OCI-LY7 (cell line): ENCODE data around the gene KRTAP5-8. TPM values are rescaled to one million over a fixed set of nuclear protein-coding genes. Genes with fewer than 3 reads are reported as not detected.

Experiments used
- BruUV-seq: library from RNA; stranded (reverse); fragments of 400-500 nt; replicated peaks from 2 replicates; lab custom pipeline; 2021; lab: Mats Ljungman, UMichigan
- CTCF ChIA-PET: fragments of 300-600 bp; sonication (Branson Sonifier 250); formaldehyde crosslinking; loops from one replicate; lab custom pipeline; 2022; ENCODE audit warnings: antibody characterized with exemption; ENCODE audit not compliant: unreplicated experiment; lab: Charles Lee
- POLR2A ChIA-PET: fragments of 300-600 bp; sonication (Branson Sonifier 250); formaldehyde crosslinking; loops from one replicate; lab custom pipeline; 2022; ENCODE audit warnings: antibody characterized with exemption; lab: Charles Lee
- DNase-seq: peaks from one replicate; pipeline ENCODE4 v3.0.0-alpha.2; 2015; ENCODE audit warnings: low spot score
- H2AFZ ChIP-seq: fragments of 200-600 bp; sonication (generic), shearing (Covaris generic); 2 replicates; pipeline ENCODE4 v1.6.1; 2014; ENCODE audit warnings: mild to moderate bottlenecking, antibody characterized with exemption, low read length, moderate library complexity
- H3K27ac ChIP-seq: fragments of 200-600 bp; sonication (generic); 2 replicates; pipeline ENCODE4 v1.5.1; 2014; ENCODE audit warnings: mixed run types, low read depth, mild to moderate bottlenecking, moderate library complexity, low read length, inconsistent platforms; ENCODE audit not compliant: poor library complexity, severe bottlenecking
- H3K36me3 ChIP-seq: fragments of 200-600 bp; sonication (generic); 2 replicates; pipeline ENCODE4 v1.6.1; 2014; ENCODE audit warnings: mild to moderate bottlenecking, antibody characterized with exemption, low read length, moderate library complexity, mixed read lengths; ENCODE audit not compliant: insufficient read depth
- H3K4me1 ChIP-seq: fragments of 200-600 bp; sonication (generic); 2 replicates; pipeline ENCODE4 v1.5.1; 2014; ENCODE audit warnings: mild to moderate bottlenecking, low read length; ENCODE audit not compliant: insufficient read depth, poor library complexity, severe bottlenecking
- H3K4me2 ChIP-seq: fragments of 200-600 bp; sonication (generic); 2 replicates; pipeline ENCODE4 v1.6.1; 2014; ENCODE audit warnings: mild to moderate bottlenecking, low read length
- H3K4me3 ChIP-seq: fragments of 200-600 bp; sonication (generic); 2 replicates; pipeline ENCODE4 v1.5.1; 2014; ENCODE audit warnings: mild to moderate bottlenecking, low read depth, low read length; ENCODE audit not compliant: poor library complexity, severe bottlenecking
- H3K79me2 ChIP-seq: fragments of 200-600 bp; sonication (generic); 2 replicates; pipeline ENCODE4 v1.6.1; 2016; ENCODE audit warnings: low read depth, mild to moderate bottlenecking, low read length, moderate library complexity, mixed read lengths; ENCODE audit not compliant: insufficient read depth
- H3K9me2 ChIP-seq: fragments of 200-600 bp; sonication (generic); 2 replicates; pipeline ENCODE4 v1.6.1; 2016; ENCODE audit warnings: mild to moderate bottlenecking, low read length, mixed read lengths; ENCODE audit not compliant: insufficient read depth
- H3K9me3 ChIP-seq: fragments of 200-600 bp; sonication (generic); 2 replicates; pipeline ENCODE4 v1.6.1; 2014; ENCODE audit warnings: mild to moderate bottlenecking, mixed run types, low read length, mixed read lengths
- H4K20me1 ChIP-seq: fragments of 200-600 bp; sonication (generic); 2 replicates; pipeline ENCODE4 v1.6.1; 2014; ENCODE audit warnings: mild to moderate bottlenecking, antibody characterized with exemption, low read length, moderate library complexity, mixed read lengths; ENCODE audit not compliant: insufficient read depth
- EZH2phosphoT487 ChIP-seq: fragments of 200-600 bp; sonication (generic); IDR thresholded peaks from 2 replicates; pipeline ENCODE4 v1.6.1; 2018; ENCODE audit warnings: low read depth, borderline replicate concordance, mild to moderate bottlenecking, mixed run types, antibody characterized with exemption, low read length, moderate library complexity, mixed read lengths
- intact Hi-C: fragments of 100-400 bp; cut with micrococcal nuclease; formaldehyde crosslinking; loops from one replicate; pipeline ENCODE4 v1.10.0; 2022; ENCODE audit not compliant: unreplicated experiment
- total RNA-seq, 2 experiments: library from RNA; depleted of rRNA in 1 of 2; stranded (reverse); fragments of >200 nt in 1 of 2; shearing (Covaris generic) in 1 of 2; gene quantifications; 2 replicates each; pipeline ENCODE4 v1.2.3, GENCODE V29; 2014 to 2022
- TF ChIP-seq, protein P1 (sequence below): fragments of 200-600 bp; sonication (generic); conservative IDR thresholded peaks from 2 replicates; pipeline ENCODE4 v1.5.1; 2014; ENCODE audit warnings: mild to moderate bottlenecking, antibody characterized with exemption, low read length, moderate library complexity, mixed read lengths

KRTAP5-8 gene
- total RNA-seq, 2 experiments from 2014 or later, result not detected

GRCh38 chr11:71544525-71545214 lies 6.8 kb downstream of the KRTAP5-8 start:
- ChIA-PET CTCF (no interaction called here), POLR2A (no interaction called here)
- H3K27ac ChIP-seq, result no peak overlapping the region
- no peaks in the 10 kb centered on the region for H3K9me3 ChIP-seq
- H3K4me1 ChIP-seq, result no peaks in the 10 kb centered on the region
- DNase-seq, result no peak
- no peaks in the 10 kb centered on the region for H3K79me2 ChIP-seq
- H3K9me2 ChIP-seq, result no peaks in the 10 kb centered on the region
- BruUV-seq, result no TSS peak
- intact Hi-C loops, result no loop called here
- TF ChIP-seq EZH2phosphoT487, result no peak
- TF ChIP-seq, protein P1, sequence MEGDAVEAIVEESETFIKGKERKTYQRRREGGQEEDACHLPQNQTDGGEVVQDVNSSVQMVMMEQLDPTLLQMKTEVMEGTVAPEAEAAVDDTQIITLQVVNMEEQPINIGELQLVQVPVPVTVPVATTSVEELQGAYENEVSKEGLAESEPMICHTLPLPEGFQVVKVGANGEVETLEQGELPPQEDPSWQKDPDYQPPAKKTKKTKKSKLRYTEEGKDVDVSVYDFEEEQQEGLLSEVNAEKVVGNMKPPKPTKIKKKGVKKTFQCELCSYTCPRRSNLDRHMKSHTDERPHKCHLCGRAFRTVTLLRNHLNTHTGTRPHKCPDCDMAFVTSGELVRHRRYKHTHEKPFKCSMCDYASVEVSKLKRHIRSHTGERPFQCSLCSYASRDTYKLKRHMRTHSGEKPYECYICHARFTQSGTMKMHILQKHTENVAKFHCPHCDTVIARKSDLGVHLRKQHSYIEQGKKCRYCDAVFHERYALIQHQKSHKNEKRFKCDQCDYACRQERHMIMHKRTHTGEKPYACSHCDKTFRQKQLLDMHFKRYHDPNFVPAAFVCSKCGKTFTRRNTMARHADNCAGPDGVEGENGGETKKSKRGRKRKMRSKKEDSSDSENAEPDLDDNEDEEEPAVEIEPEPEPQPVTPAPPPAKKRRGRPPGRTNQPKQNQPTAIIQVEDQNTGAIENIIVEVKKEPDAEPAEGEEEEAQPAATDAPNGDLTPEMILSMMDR, result no peak
- H3K4me3 ChIP-seq, result no peak overlapping the region
- H3K4me2 ChIP-seq, result no peak overlapping the region
- no peaks in the 10 kb centered on the region for H4K20me1 ChIP-seq
- no peaks in the 10 kb centered on the region for H3K36me3 ChIP-seq
- H2AFZ ChIP-seq, result no peak overlapping the region

GRCh38 chr11:71545405-71545966 lies 7.7 kb downstream of the KRTAP5-8 start:
- Histone ChIP-seq H4K20me1 (no peaks in the 10 kb centered on the region), H3K27ac (no peak overlapping the region), H3K79me2 (no peaks in the 10 kb centered on the region), H3K4me1 (no peaks in the 10 kb centered on the region), H2AFZ (no peak overlapping the region), H3K9me2 (no peaks in the 10 kb centered on the region), H3K36me3 (no peaks in the 10 kb centered on the region), H3K4me2 (no peak overlapping the region), H3K4me3 (no peak overlapping the region), H3K9me3 (no peaks in the 10 kb centered on the region)
- intact Hi-C loops, result no loop called here
- no peak for DNase-seq
- ChIA-PET CTCF (no interaction called here), POLR2A (no interaction called here)
- BruUV-seq, result no TSS peak
- TF ChIP-seq, protein P1, result no peak
- no peak for TF ChIP-seq EZH2phosphoT487

DNA sequence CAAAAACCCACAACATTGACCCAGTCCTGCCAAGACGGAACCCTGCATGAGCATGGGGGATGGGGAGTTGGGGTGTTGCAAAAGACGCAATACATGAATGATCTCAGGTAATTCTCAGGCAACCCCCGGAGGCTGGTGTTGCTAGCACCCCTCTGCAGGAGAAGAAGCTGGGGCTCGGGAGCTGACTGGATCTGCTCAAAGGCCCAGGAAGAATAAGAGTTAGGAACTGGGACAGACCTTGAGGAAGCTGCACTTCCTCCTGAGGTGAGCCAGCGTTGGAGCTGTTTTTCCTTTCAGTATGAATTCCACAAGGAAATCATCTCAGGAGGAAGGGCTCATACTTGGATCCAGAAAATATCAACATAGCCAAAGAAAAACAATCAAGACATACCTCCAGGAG lies 10.3 kb downstream of the KRTAP5-8 start, which contains the start of gene KRTAP5-9:
KRTAP5-9 (plus strand) TSS at position 301 of the 400 bp plus-strand sequence. CDS start 238 bp downstream, outside the sequence.
- BruUV-seq, result no TSS peak
- CTCF ChIA-PET, result no interaction called here

More for the DNA sequence above, 10.3 kb downstream of the KRTAP5-8 start, which contains the start of gene KRTAP5-9:
- POLR2A ChIA-PET, result interaction anchor here (0.6 kb wide), 1 partner anchor 53 kb away, joined by 5 read pairs; no protein-coding TSS in a partner anchor
- no peak within 1 kb of the TSS for H3K27ac ChIP-seq
- H3K4me2 ChIP-seq, result no peak within 1 kb of the TSS
- DNase-seq, result no peak
- H3K9me3 ChIP-seq, result no peaks in the 10 kb centered on the region
- no peaks in the 10 kb centered on the region for H3K9me2 ChIP-seq
- no peaks in the 10 kb centered on the region for H3K79me2 ChIP-seq
- no peaks in the 10 kb centered on the region for H3K36me3 ChIP-seq
- TF ChIP-seq, protein P1, result no peak
- TF ChIP-seq EZH2phosphoT487, result no peak
- no peaks in the 10 kb centered on the region for H3K4me1 ChIP-seq
- H2AFZ ChIP-seq, result no peak within 1 kb of the TSS
- intact Hi-C loops, result no loop called here
- no peak within 1 kb of the TSS for H3K4me3 ChIP-seq
- no peaks in the 10 kb centered on the region for H4K20me1 ChIP-seq
